HFFc6 (cell line): ENCODE data around the gene KCNA2. TPM values are rescaled to one million over a fixed set of nuclear protein-coding genes. Genes with fewer than 3 reads are reported as not detected.

ENCODE experiments used
- DNase-seq: peaks from one replicate; pipeline ENCODE4 v3.0.0-alpha.2; 2018
- H3K27ac Mint-ChIP-seq: 2 replicates; pipeline ENCODE4 v1.8.0; 2020; ENCODE audit warnings: mild to moderate bottlenecking, mixed read lengths
- H3K27me3 Mint-ChIP-seq: 2 replicates; pipeline ENCODE4 v1.8.0; 2021; ENCODE audit warnings: mild to moderate bottlenecking, moderate library complexity, mixed read lengths; ENCODE audit not compliant: insufficient read depth
- H3K36me3 Mint-ChIP-seq: 2 replicates; pipeline ENCODE4 v1.8.0; 2021; ENCODE audit warnings: low read depth, mixed read lengths
- H3K4me1 Mint-ChIP-seq: 2 replicates; pipeline ENCODE4 v1.8.0; 2020; ENCODE audit warnings: low read depth, mixed read lengths
- H3K4me3 Mint-ChIP-seq: 2 replicates; pipeline ENCODE4 v1.8.0; 2020; ENCODE audit warnings: mild to moderate bottlenecking, moderate library complexity, mixed read lengths
- H3K9me3 Mint-ChIP-seq: 2 replicates; pipeline ENCODE4 v1.8.0; 2020; ENCODE audit warnings: mild to moderate bottlenecking, mixed read lengths
- total RNA-seq, 6 experiments: library from RNA; stranded (reverse); fragmentation: NEBNext Ultra II Directional; extraction: Animal tissue kit (Norgen Biotek cat#: 25700); gene quantifications; 2 replicates in 1 of 6; 3 replicates in 5 of 6; pipeline ENCODE4 v1.2.3, GENCODE V29; 2021
- TF ChIP-seq, protein P1 (sequence below): fragments of 200-600 bp; sonication (generic); IDR thresholded peaks from 2 replicates; pipeline ENCODE4 v1.5.0; 2021; ENCODE audit warnings: antibody characterized with exemption, mild to moderate bottlenecking

KCNA2 gene
- total RNA-seq, 6 experiments from 2014 or later: not detected

DNA sequence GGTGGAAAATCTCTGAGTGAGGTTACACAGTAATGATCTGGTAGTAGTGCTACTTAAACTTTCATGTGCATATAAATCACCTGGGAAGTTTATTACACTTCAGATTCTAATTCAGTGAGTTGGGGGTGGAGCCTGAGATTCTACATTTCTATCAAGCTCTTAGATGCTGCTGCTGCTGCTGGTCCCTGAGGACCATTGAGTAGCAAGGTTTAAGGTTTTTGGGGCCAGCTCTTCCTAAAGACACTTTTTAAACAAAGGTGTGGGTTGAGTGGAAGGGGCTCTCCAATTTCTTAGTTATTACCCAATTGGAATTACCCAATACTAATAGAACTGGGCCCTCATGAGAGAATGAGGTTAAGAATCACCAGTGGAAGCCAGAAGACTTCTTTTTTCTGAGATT is 39.1 kb upstream of the KCNA2 start:
- Mint-ChIP-seq H3K27me3 (peaks cover 19% of the 10 kb centered on the region), H3K4me3 (no peak overlapping the region), H3K36me3 (no peaks in the 10 kb centered on the region), H3K9me3 (no peaks in the 10 kb centered on the region), H3K27ac (no peak overlapping the region), H3K4me1 (peaks cover 22% of the 10 kb centered on the region)
- no peak for DNase-seq
- TF ChIP-seq, protein P1, sequence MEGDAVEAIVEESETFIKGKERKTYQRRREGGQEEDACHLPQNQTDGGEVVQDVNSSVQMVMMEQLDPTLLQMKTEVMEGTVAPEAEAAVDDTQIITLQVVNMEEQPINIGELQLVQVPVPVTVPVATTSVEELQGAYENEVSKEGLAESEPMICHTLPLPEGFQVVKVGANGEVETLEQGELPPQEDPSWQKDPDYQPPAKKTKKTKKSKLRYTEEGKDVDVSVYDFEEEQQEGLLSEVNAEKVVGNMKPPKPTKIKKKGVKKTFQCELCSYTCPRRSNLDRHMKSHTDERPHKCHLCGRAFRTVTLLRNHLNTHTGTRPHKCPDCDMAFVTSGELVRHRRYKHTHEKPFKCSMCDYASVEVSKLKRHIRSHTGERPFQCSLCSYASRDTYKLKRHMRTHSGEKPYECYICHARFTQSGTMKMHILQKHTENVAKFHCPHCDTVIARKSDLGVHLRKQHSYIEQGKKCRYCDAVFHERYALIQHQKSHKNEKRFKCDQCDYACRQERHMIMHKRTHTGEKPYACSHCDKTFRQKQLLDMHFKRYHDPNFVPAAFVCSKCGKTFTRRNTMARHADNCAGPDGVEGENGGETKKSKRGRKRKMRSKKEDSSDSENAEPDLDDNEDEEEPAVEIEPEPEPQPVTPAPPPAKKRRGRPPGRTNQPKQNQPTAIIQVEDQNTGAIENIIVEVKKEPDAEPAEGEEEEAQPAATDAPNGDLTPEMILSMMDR: no peak

DNA sequence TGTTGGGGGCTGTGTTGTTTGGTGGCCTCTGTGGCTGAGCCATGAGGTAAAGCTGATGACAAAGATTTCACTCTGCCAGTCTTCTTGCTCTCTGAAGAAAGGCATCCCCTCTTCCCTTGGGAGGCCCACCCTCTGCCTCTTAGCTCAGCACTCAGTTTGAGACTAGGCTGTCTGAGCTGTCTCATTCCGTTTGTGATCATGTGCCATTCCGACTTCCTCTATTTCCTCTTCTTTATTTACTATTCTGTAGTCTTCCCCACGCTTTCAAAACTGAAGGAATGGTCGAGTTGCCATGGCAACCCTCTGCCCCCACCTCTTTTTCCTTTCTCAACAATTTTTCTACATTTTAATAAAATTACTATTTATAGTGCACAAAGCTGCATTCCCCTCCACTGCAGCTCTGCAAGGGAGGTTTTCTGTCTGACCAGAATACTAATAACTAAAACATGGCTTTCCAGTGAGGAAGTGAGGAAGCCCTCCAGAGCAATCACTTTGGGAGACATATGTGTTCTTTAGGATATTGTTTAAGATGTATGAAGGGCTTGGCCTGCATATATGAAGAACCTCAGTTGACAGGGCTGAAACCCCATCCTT is 37.8 kb upstream of the KCNA2 start:
- H3K36me3 Mint-ChIP-seq: no peaks in the 10 kb centered on the region
- no peak overlapping the region for H3K4me3 Mint-ChIP-seq
- TF ChIP-seq, protein P1: no peak
- no peak overlapping the region for H3K27ac Mint-ChIP-seq
- peaks cover 22% of the 10 kb centered on the region for H3K4me1 Mint-ChIP-seq
- no peak for DNase-seq
- no peaks in the 10 kb centered on the region for H3K9me3 Mint-ChIP-seq
- H3K27me3 Mint-ChIP-seq: peaks cover 22% of the 10 kb centered on the region

DNA sequence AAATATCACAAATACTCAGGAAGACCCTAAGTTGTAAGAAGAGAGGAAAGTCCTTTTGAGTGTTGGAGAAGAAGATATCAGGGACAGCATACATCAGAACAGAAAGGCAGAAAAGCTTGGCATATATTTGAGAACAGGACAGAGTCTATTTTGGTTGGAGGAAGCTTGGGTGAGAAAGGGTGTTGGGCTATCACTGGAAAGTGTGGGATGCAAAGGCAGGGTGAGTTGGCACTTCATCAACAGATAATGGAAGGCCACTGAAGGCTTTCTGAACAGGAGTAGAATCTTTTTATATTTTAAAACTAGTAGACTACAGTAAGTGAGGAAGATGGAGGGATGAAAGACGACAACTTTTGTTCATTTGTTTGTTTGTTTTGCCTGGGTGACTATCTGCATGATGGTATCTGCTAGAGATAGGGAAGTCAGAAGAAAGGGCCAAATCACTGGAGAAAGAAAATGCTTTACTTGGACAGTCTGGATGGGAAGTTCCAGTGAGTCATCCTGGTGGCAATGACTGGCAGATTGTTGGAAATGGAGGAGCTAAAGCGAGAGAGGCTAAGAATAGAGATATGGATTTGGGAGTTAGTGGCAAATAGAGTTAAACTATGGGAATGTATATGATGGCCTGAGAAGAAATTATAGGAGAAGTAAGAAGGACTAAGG is 33.7 kb upstream of the KCNA2 start:
- H3K27ac Mint-ChIP-seq: no peak overlapping the region
- TF ChIP-seq, protein P1: no peak
- peaks cover 27% of the 10 kb centered on the region for H3K27me3 Mint-ChIP-seq
- H3K36me3 Mint-ChIP-seq: no peaks in the 10 kb centered on the region
- no peak for DNase-seq
- no peaks in the 10 kb centered on the region for H3K9me3 Mint-ChIP-seq
- no peaks in the 10 kb centered on the region; the same call in 1 of the 2 replicates for H3K4me1 Mint-ChIP-seq
- no peak overlapping the region for H3K4me3 Mint-ChIP-seq

DNA sequence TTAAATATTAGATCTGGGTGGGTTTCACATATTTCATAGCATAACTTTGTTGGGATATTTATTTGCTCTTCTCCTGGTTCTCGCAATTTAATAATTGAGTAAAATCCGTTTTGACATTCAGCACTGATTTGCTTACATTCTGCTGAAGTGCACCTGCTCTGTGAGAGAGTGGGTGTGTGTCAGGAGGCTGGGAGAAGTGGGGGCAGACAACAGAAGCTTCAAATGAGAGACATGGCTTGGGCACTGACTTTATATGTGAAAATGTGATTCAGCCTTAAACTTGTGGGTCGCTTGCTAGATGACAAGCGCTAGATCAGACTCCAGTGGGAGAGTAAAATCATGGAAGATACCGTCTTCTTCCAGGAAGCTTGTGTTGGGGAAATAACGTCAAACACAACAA is 32.4 kb upstream of the KCNA2 start:
- Mint-ChIP-seq H3K4me1 (no peaks in the 10 kb centered on the region; the same call in 1 of the 2 replicates), H3K27me3 (peaks cover 28% of the 10 kb centered on the region), H3K9me3 (no peaks in the 10 kb centered on the region), H3K36me3 (no peaks in the 10 kb centered on the region), H3K4me3 (no peak overlapping the region), H3K27ac (no peak overlapping the region)
- TF ChIP-seq, protein P1: no peak
- DNase-seq: no peak

DNA sequence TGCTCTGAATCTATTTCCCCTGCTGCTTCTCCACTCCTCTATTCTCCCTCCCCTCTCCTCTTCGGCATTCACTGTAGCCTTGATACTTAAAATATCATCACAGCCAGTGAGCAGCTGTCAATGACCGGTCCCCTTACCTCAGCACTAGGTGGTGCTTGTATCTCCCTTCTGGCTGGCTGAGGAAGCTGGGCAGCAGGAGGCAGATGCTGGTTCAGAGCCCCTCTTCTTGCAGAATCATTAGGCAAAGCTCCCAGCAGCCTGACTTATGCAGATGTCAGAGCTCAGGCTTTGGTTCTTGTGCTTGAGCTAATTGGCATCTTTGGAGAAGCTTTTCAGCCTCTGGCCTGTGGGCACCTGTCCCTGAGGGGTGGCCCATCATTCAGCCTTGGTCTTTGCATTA is 31.9 kb upstream of the KCNA2 start:
- H3K36me3 Mint-ChIP-seq: no peaks in the 10 kb centered on the region
- TF ChIP-seq, protein P1: no peak
- no peaks in the 10 kb centered on the region for H3K9me3 Mint-ChIP-seq
- H3K4me1 Mint-ChIP-seq: no peaks in the 10 kb centered on the region; the same call in 1 of the 2 replicates
- H3K27ac Mint-ChIP-seq: no peak overlapping the region
- no peak for DNase-seq
- peaks cover 27% of the 10 kb centered on the region for H3K27me3 Mint-ChIP-seq
- H3K4me3 Mint-ChIP-seq: no peak overlapping the region
